ENCODE data around the gene NOL12.
A peak's percentile ranks its signal among the peaks of the same experiment; 100 is the strongest.
"Not testable (repeated sequence)": the region's sequence is repeated elsewhere in the genome, so short reads cannot be mapped to it uniquely, and the experiment has no call there.

Gene NOL12

GRCh38 chr22:37686002-37686982, at the start of gene NOL12:
Gene NOL12, plus strand, starts transcription at chr22:37686343. Its CDS starts 50 bp downstream, at chr22:37686393.
- peak; percentile 52 to 68 for DNase-seq (ENCODE audit: low read depth in 2 of 2)

- DNase-seq (ENCODE audit: low read depth in 2 of 2): no peak
Observed at GRCh38 chr22:37636949-37637273, 49.2 kb upstream of the NOL12 start.

GRCh38 chr22:37638391-37639069, 47.6 kb upstream of the NOL12 start:
- no peak for DNase-seq (ENCODE audit: low read depth in 2 of 2)

- DNase-seq (ENCODE audit: low read depth in 2 of 2): peak in 1 of 2 donors; percentile 40
Observed at GRCh38 chr22:37639070-37639760, 46.9 kb upstream of the NOL12 start, which contains the start of gene SH3BP1. Gene SH3BP1, plus strand, starts transcription at chr22:37639669. Its CDS starts 119 bp downstream, at chr22:37639788.

- no peak for DNase-seq (ENCODE audit: low read depth in 2 of 2)
Observed at GRCh38 chr22:37639771-37640590, 46.2 kb upstream of the NOL12 start.

GRCh38 chr22:37640591-37641560, 45.3 kb upstream of the NOL12 start:
- DNase-seq (ENCODE audit: low read depth in 2 of 2): no peak

- no peak for DNase-seq (ENCODE audit: low read depth in 2 of 2)
Observed at GRCh38 chr22:37641561-37641949, 44.6 kb upstream of the NOL12 start.

- peak; percentile 62 to 84 for DNase-seq (ENCODE audit: low read depth in 2 of 2)
Observed at GRCh38 chr22:37643225-37643847, 42.8 kb upstream of the NOL12 start.

- DNase-seq (ENCODE audit: low read depth in 2 of 2): no peak
Observed at GRCh38 chr22:37647317-37647716, 38.8 kb upstream of the NOL12 start.

GRCh38 chr22:37647928-37648327, 38.2 kb upstream of the NOL12 start:
- DNase-seq (ENCODE audit: low read depth in 2 of 2): no peak

- DNase-seq (ENCODE audit: low read depth in 2 of 2): no peak
Observed at GRCh38 chr22:37650463-37651136, 35.5 kb upstream of the NOL12 start.

- DNase-seq (ENCODE audit: low read depth in 2 of 2): no peak
Observed at GRCh38 chr22:37654563-37655251, 31.4 kb upstream of the NOL12 start.

- no peak for DNase-seq (ENCODE audit: low read depth in 2 of 2)
Observed at GRCh38 chr22:37655252-37655563, 30.9 kb upstream of the NOL12 start.

GRCh38 chr22:37656583-37656982, 29.6 kb upstream of the NOL12 start:
- not testable (repeated sequence) for DNase-seq (ENCODE audit: low read depth in 2 of 2)

GRCh38 chr22:37657590-37658132, 28.5 kb upstream of the NOL12 start:
- DNase-seq (ENCODE audit: low read depth in 2 of 2): no peak

- DNase-seq (ENCODE audit: low read depth in 2 of 2): peak; percentile 97
Observed at GRCh38 chr22:37658133-37659065, 27.7 kb upstream of the NOL12 start, which contains the start of gene PDXP. Gene PDXP, plus strand, starts transcription at chr22:37658723. Its CDS starts 60 bp downstream, at chr22:37658783.
